K562 (cell line): ENCODE data around the gene RNASE8. TPM values are rescaled to one million over a fixed set of nuclear protein-coding genes. Genes with fewer than 3 reads are reported as not detected.

Experiments
- ATAC-seq: fragments of 200-7000 bp; cut with Tn5 transposase; 3 replicates; pipeline ENCODE4 v1.9.1; 2020; ENCODE audit warnings: moderate library complexity
- BruUV-seq: library from RNA; stranded (reverse); fragments of 400-500 nt; replicated peaks from 2 replicates; lab custom pipeline; 2021; lab: Mats Ljungman, UMichigan
- CTCF ChIA-PET: fragments of 300-600 bp; formaldehyde crosslinking; extraction: SDS; loops from one replicate; lab custom pipeline; 2021; ENCODE audit warnings: low intra/inter-chr PET ratio; lab: Yijun Ruan, JAX
- POLR2A ChIA-PET: fragments of 300-600, 350-650 bp; sonication (Branson Sonifier 250); formaldehyde crosslinking; extraction: SDS; loops from one replicate; lab custom pipeline; 2021; ENCODE audit warnings: antibody characterized with exemption, inconsistent platforms; lab: Yijun Ruan, JAX
- DNase-seq, 4 experiments: peaks; one replicate each; pipeline versions ENCODE4 v3.0.0 to v3.0.0-alpha.2; 2011 to 2018; ENCODE audit warnings: low spot score in 3 of 4, mixed read lengths in 3 of 4; ENCODE audit errors: extremely low read depth in 1 of 4
- FAIRE-seq: peaks from 2 replicates; lab custom pipeline; 2011; peaks lifted over from hg19 to GRCh38; lab: Jason Lieb, UNC
- H2AFZ ChIP-seq: 2 replicates; pipeline ENCODE4 v1.6.0; 2011; ENCODE audit warnings: low read depth, low read length, control low read depth, inconsistent platforms
- H3K27ac ChIP-seq: fragments of 200-600 bp; 3 replicates; pipeline ENCODE4 v1.8.0; 2011; ENCODE audit warnings: low read depth, mild to moderate bottlenecking, control low read depth, inconsistent platforms, low read length, moderate library complexity, mixed read lengths; ENCODE audit errors: extremely low read depth
- H3K27me3 ChIP-seq, 2 experiments: fragments of 300-600 bp in 1 of 2; 2 replicates in 1 of 2; 3 replicates in 1 of 2; pipeline versions ENCODE4 v1.6.0 to v1.8.0; 2011; ENCODE audit warnings: inconsistent platforms in 2 of 2, low read length in 2 of 2, mild to moderate bottlenecking in 1 of 2, mixed read lengths in 1 of 2, moderate library complexity in 1 of 2; ENCODE audit not compliant: control insufficient read depth in 2 of 2, insufficient read depth in 2 of 2
- H3K36me3 ChIP-seq: fragments of 300-600 bp; 3 replicates; pipeline ENCODE4 v1.8.0; 2011; ENCODE audit warnings: mild to moderate bottlenecking, low read length, inconsistent platforms; ENCODE audit not compliant: control insufficient read depth, insufficient read depth
- H3K4me1 ChIP-seq, 2 experiments: fragments of 200-600 bp in 1 of 2; replicated peaks in 1 of 2; 2 replicates in 1 of 2; 3 replicates in 1 of 2; pipeline versions ENCODE4 v1.5.1 to v1.8.0; 2011; ENCODE audit warnings: inconsistent platforms in 2 of 2, low read length in 2 of 2, mild to moderate bottlenecking in 1 of 2, mixed read lengths in 1 of 2, moderate library complexity in 1 of 2; ENCODE audit not compliant: control insufficient read depth in 2 of 2, insufficient read depth in 2 of 2
- H3K4me2 ChIP-seq: 2 replicates; pipeline ENCODE4 v1.6.1; 2011; ENCODE audit warnings: low read length, control low read depth, inconsistent platforms, mixed read lengths; ENCODE audit not compliant: insufficient read depth
- H3K4me3 ChIP-seq: fragments of 200-600 bp; sonication (generic), shearing (Covaris generic); 2 replicates; pipeline ENCODE4 v1.5.1; 2016; ENCODE audit warnings: control low read depth, inconsistent platforms
- H3K79me2 ChIP-seq: fragments of 200-600 bp; 3 replicates; pipeline ENCODE4 v1.8.0; 2011; ENCODE audit warnings: low read length, inconsistent platforms; ENCODE audit not compliant: control insufficient read depth, insufficient read depth
- H3K9ac ChIP-seq, 2 experiments: 2 replicates each; pipeline versions ENCODE4 v1.6.0 to v1.6.1; 2011; ENCODE audit warnings: low read depth in 2 of 2, low read length in 2 of 2, control low read depth in 1 of 2, inconsistent platforms in 1 of 2, mild to moderate bottlenecking in 1 of 2, mixed read lengths in 1 of 2; ENCODE audit not compliant: insufficient read depth in 1 of 2
- H3K9me1 ChIP-seq: one replicate; pipeline ENCODE4 v1.6.0; 2011; ENCODE audit warnings: inconsistent platforms, mild to moderate bottlenecking, low read length, moderate library complexity; ENCODE audit not compliant: control insufficient read depth, insufficient read depth
- H3K9me3 ChIP-seq: replicated peaks from 2 replicates; pipeline ENCODE4 v1.5.1; 2011; ENCODE audit warnings: low read depth, low read length, inconsistent platforms; ENCODE audit not compliant: control insufficient read depth, insufficient read depth
- H4K20me1 ChIP-seq: replicated peaks from 2 replicates; pipeline ENCODE4 v1.6.1; 2011; ENCODE audit warnings: low read length, inconsistent platforms, mixed read lengths; ENCODE audit not compliant: control insufficient read depth, insufficient read depth
- ATF2 ChIP-seq: sonication (generic); formaldehyde crosslinking; IDR thresholded peaks from 2 replicates; pipeline ENCODE4 v1.8.1; 2022; ENCODE audit warnings: missing genetic modification reagents
- BCOR ChIP-seq: fragments of 450-650 bp; IDR thresholded peaks from 2 replicates; pipeline ENCODE4 v1.6.1; 2016
- BRD4 ChIP-seq: fragments of 200-600 bp; sonication (generic); IDR thresholded peaks from 2 replicates; pipeline ENCODE4 v1.6.1; 2017; ENCODE audit warnings: inconsistent platforms
- DIDO1 ChIP-seq: fragments of 450-650 bp; IDR thresholded peaks from 2 replicates; pipeline ENCODE4 v1.6.1; 2016; ENCODE audit warnings: low read depth, missing biosample characterization, missing genetic modification characterization
- ERF ChIP-seq: fragments of 450-650 bp; formaldehyde crosslinking; IDR thresholded peaks from 2 replicates; pipeline ENCODE4 v1.4.0; 2020; ENCODE audit warnings: mild to moderate bottlenecking, mixed read lengths
- GABPB1 ChIP-seq: sonication (generic); formaldehyde crosslinking; IDR thresholded peaks from 2 replicates; pipeline ENCODE4 v1.8.0; 2022; ENCODE audit warnings: mild to moderate bottlenecking, missing genetic modification reagents
- HEY1 ChIP-seq: fragments of 250-450 bp; sonication (Bioruptor Pico); IDR thresholded peaks from 2 replicates; pipeline ENCODE4 v1.5.0; 2020; ENCODE audit warnings: mild to moderate bottlenecking, moderate library complexity, borderline replicate concordance
- KHSRP ChIP-seq: fragments of 450-650 bp; IDR thresholded peaks from 2 replicates; pipeline ENCODE4 v1.6.1; 2017
- PHF20 ChIP-seq: fragments of 450-650 bp; IDR thresholded peaks from 2 replicates; pipeline ENCODE4 v1.6.1; 2018; ENCODE audit not compliant: partially characterized antibody
- RBM15 ChIP-seq: fragments of 200-400 bp; formaldehyde crosslinking; IDR thresholded peaks from 2 replicates; pipeline ENCODE4 v1.6.1; 2018; ENCODE audit warnings: mild to moderate bottlenecking, low read length, moderate library complexity; ENCODE audit not compliant: insufficient read depth
- ZMIZ1 ChIP-seq, 2 experiments: fragments of 150-350 bp in 1 of 2; IDR thresholded peaks; 2 replicates each; pipeline ENCODE4 v1.6.1; 2012 to 2016; ENCODE audit warnings: low read depth in 2 of 2, low read length in 2 of 2, mild to moderate bottlenecking in 1 of 2, moderate library complexity in 1 of 2
- ZNF23 ChIP-seq: fragments of 250-450 bp; sonication (Bioruptor Pico); IDR thresholded peaks from 2 replicates; pipeline ENCODE4 v1.4.0; 2020; ENCODE audit warnings: mild to moderate bottlenecking
- WGBS: fragments of 100-300 bp; shearing (Covaris generic); methylation state at CpG from one replicate; pipeline ENCODE4 v1.1.6; 2016; ENCODE audit warnings: low coverage, mixed read lengths; ENCODE audit not compliant: insufficient coverage; ENCODE audit errors: missing lambda C conversion rate; 5-methylcytosine and 5-hydroxymethylcytosine counted together
- in situ Hi-C: fragments of 300-500 bp; cut with MboI; formaldehyde crosslinking; loops from 4 replicates; pipeline ENCODE4 v1.15.0; 2018; ENCODE audit warnings: inconsistent platforms, mixed read lengths
- intact Hi-C: fragments of 100-400 bp; cut with micrococcal nuclease; formaldehyde crosslinking; loops from 2 replicates; pipeline ENCODE4 v1.14.2; 2022
- polyA plus RNA-seq, 8 experiments: library from polyadenylated mRNA; depleted of rRNA in 4 of 8; stranded (reverse) in 5 of 8; unstranded in 3 of 8; fragments of >200 nt; fragmentation: Nextera tagmentation in 2 of 8; fragmentation: Illumina TruSeq in 1 of 8; extraction: Ambion mirVana in 2 of 8; extraction: Trizol in 1 of 8; gene quantifications; 2 replicates each; pipeline versions ENCODE4 v1.2.1 to v1.2.3, GENCODE V29; 2011 to 2014; ENCODE audit warnings: inconsistent platforms in 1 of 8, missing spikeins in 1 of 8
- total RNA-seq, 7 experiments: library from RNA; depleted of rRNA in 6 of 7; stranded (reverse); fragments of >200 nt in 6 of 7; fragmentation: Illumina TruSeq in 2 of 7; extraction: Trizol in 2 of 7; gene quantifications; 2 replicates each; pipeline versions ENCODE4 v1.2.1 to v1.2.3, GENCODE V29; 2011 to 2021; ENCODE audit warnings: low replicate concordance in 1 of 7

RNASE8 gene
- total and polyA plus RNA-seq, 9 of the 15 experiments (the other 6 are each of a cell fraction or from before 2014, with no cell fraction given): not detected

GRCh38 chr14:21019366-21019765, 38.3 kb upstream of the RNASE8 start:
- peaks cover 37% of the 10 kb centered on the region; the same call in 1 of the 3 replicates for H3K36me3 ChIP-seq
- H3K27me3 ChIP-seq: no peaks in the 10 kb centered on the region
- no peak for TF ChIP-seq BCOR
- TF ChIP-seq ERF (CRISPR knock-in tag): no peak
- no peak for TF ChIP-seq BRD4
- no peak for TF ChIP-seq ZNF23 (CRISPR knock-in tag)
- no peak for TF ChIP-seq KHSRP
- DNase-seq: no peak
- no peak for FAIRE-seq
- in situ Hi-C loops: no loop called here
- no peak overlapping the region for H3K27ac ChIP-seq
- H3K79me2 ChIP-seq: peaks cover 16% of the 10 kb centered on the region
- H3K9ac ChIP-seq: no peak overlapping the region
- H3K4me3 ChIP-seq: no peak overlapping the region
- no peaks in the 10 kb centered on the region for H4K20me1 ChIP-seq
- no peak overlapping the region for H3K4me2 ChIP-seq
- no TSS peak for BruUV-seq
- H3K9me3 ChIP-seq: no peaks in the 10 kb centered on the region
- no peak overlapping the region for H2AFZ ChIP-seq
- 18% methylated on average over 1 of the region's 1 CpG for WGBS
- peaks cover 10 to 22% of the 10 kb centered on the region in 2 experiments; a peak in 4 of 5 replicates for H3K4me1 ChIP-seq
- POLR2A ChIA-PET: interaction anchor here (1.2 kb wide), 2 partner anchors 12 to 21 kb away, joined by 3 read pairs; no protein-coding TSS in a partner anchor
- CTCF ChIA-PET: interaction anchor here (0.7 to 1.1 kb wide), 2 partner anchors 21 to 47 kb away, joined by 3 read pairs; no protein-coding TSS in a partner anchor
- no peaks in the 10 kb centered on the region for H3K9me1 ChIP-seq
- no peak for ATAC-seq
- intact Hi-C loops: no loop called here

- ChIA-PET CTCF (no interaction called here), POLR2A (no interaction called here)
- in situ Hi-C loops: no loop called here
- Histone ChIP-seq H3K9me3 (no peaks in the 10 kb centered on the region), H4K20me1 (no peaks in the 10 kb centered on the region), H3K27ac (no peak overlapping the region), H3K27me3 (no peaks in the 10 kb centered on the region), H3K4me2 (no peak overlapping the region), H3K9ac (no peak overlapping the region), H3K36me3 (peaks cover 37% of the 10 kb centered on the region; the same call in 1 of the 3 replicates), H2AFZ (no peak overlapping the region), H3K79me2 (peaks cover 21% of the 10 kb centered on the region), H3K4me3 (no peak overlapping the region), H3K9me1 (no peaks in the 10 kb centered on the region), H3K4me1 (peaks cover 20 to 25% of the 10 kb centered on the region in 2 experiments)
- ATAC-seq (no peak), FAIRE-seq (no peak), DNase-seq (no peak)
- no peak for TF ChIP-seq PHF20
- TF ChIP-seq DIDO1 (tag): no peak
- TF ChIP-seq HEY1 (CRISPR knock-in tag): no peak
- no peak for TF ChIP-seq RBM15
- no peak for TF ChIP-seq GABPB1
- TF ChIP-seq ATF2 (CRISPR knock-in tag): no peak
- no peak for TF ChIP-seq ZMIZ1 (IDR thresholded peaks at IDR 0.05; ENCODE audit: low read depth in 2 of 2, low read length in 2 of 2)
- intact Hi-C loops: no loop called here
- no TSS peak for BruUV-seq
- 67% methylated on average over 4 of the region's 5 CpGs for WGBS
These were observed 36.6 kb upstream of the RNASE8 start for GRCh38 chr14:21020977-21021545.
